IMR-90 (cell line): ENCODE data around the gene PCIF1. TPM values are rescaled to one million over a fixed set of nuclear protein-coding genes. Genes with fewer than 3 reads are reported as not detected.

Experiments used
- ATAC-seq: fragments of 200-7000 bp; cut with Tn5 transposase; 2 replicates; pipeline ENCODE4 v1.9.1; 2020; ENCODE audit warnings: low read depth, mild to moderate bottlenecking, moderate library complexity
- BruUV-seq: library from RNA; stranded (reverse); fragments of 400-500 nt; replicated peaks from 2 replicates; lab custom pipeline; 2021; lab: Mats Ljungman, UMichigan
- CTCF ChIA-PET: fragments of 300-600 bp; formaldehyde crosslinking; extraction: SDS; loops from one replicate; lab custom pipeline; 2021; ENCODE audit warnings: antibody characterized with exemption; lab: Yijun Ruan, JAX
- POLR2A ChIA-PET: fragments of 300-600 bp; sonication (Branson Sonifier 250); formaldehyde crosslinking; loops from one replicate; lab custom pipeline; 2022; ENCODE audit warnings: antibody characterized with exemption; ENCODE audit not compliant: unreplicated experiment; lab: Charles Lee
- DNase-seq: peaks from one replicate; pipeline ENCODE4 v3.0.0; 2013
- H2AFZ ChIP-seq: replicated peaks from 2 replicates; pipeline ENCODE3; 2013; ENCODE audit warnings: low read length, mild to moderate bottlenecking; ENCODE audit not compliant: poor library complexity
- H2AK5ac ChIP-seq: 2 replicates; pipeline ENCODE4 v1.6.1; 2013; ENCODE audit warnings: low read depth, low read length, inconsistent platforms
- H2AK9ac ChIP-seq: replicated peaks from 2 replicates; pipeline ENCODE3; 2013; ENCODE audit warnings: mild to moderate bottlenecking, low read depth, low read length, moderate library complexity; ENCODE audit not compliant: poor library complexity
- H2BK120ac ChIP-seq: 2 replicates; pipeline ENCODE4 v1.6.1; 2013; ENCODE audit warnings: low read depth, low read length, inconsistent platforms
- H2BK15ac ChIP-seq: 3 replicates; pipeline ENCODE4 v1.6.1; 2013; ENCODE audit warnings: low read depth, low read length, inconsistent platforms
- H2BK20ac ChIP-seq: 2 replicates; pipeline ENCODE4 v1.6.1; 2013; ENCODE audit warnings: low read depth, mild to moderate bottlenecking, inconsistent platforms, low read length, moderate library complexity
- H2BK5ac ChIP-seq: 2 replicates; pipeline ENCODE4 v1.6.1; 2013; ENCODE audit warnings: mild to moderate bottlenecking, low read depth, low read length, inconsistent platforms; ENCODE audit not compliant: poor library complexity, severe bottlenecking
- H3K14ac ChIP-seq: replicated peaks from 2 replicates; pipeline ENCODE4 v1.6.1; 2013; ENCODE audit warnings: low read depth, low read length, inconsistent platforms
- H3K18ac ChIP-seq: 2 replicates; pipeline ENCODE4 v1.6.1; 2013; ENCODE audit warnings: low read depth, low read length, control low read depth
- H3K23ac ChIP-seq: 2 replicates; pipeline ENCODE4 v1.6.1; 2013; ENCODE audit warnings: low read depth, low read length, inconsistent platforms
- H3K27ac ChIP-seq: 2 replicates; pipeline ENCODE4 v1.5.1; 2013; ENCODE audit warnings: mild to moderate bottlenecking, control low read depth, low read length; ENCODE audit not compliant: insufficient read depth
- H3K27me3 ChIP-seq: 2 replicates; pipeline ENCODE4 v1.6.1; 2013; ENCODE audit warnings: low read length; ENCODE audit not compliant: control insufficient read depth, insufficient read depth
- H3K36me3 ChIP-seq: 2 replicates; pipeline ENCODE4 v1.6.1; 2013; ENCODE audit warnings: low read length, mixed read lengths; ENCODE audit not compliant: control insufficient read depth, insufficient read depth
- H3K4ac ChIP-seq: 2 replicates; pipeline ENCODE4 v1.6.1; 2013; ENCODE audit warnings: low read depth, low read length, inconsistent platforms
- H3K4me1 ChIP-seq: 2 replicates; pipeline ENCODE4 v1.6.1; 2013; ENCODE audit warnings: low read length, mixed read lengths; ENCODE audit not compliant: control insufficient read depth, insufficient read depth
- H3K4me2 ChIP-seq: 2 replicates; pipeline ENCODE4 v1.6.1; 2013; ENCODE audit warnings: low read depth, mild to moderate bottlenecking, control low read depth, low read length, moderate library complexity
- H3K4me3 ChIP-seq: 2 replicates; pipeline ENCODE4 v1.5.1; 2013; ENCODE audit warnings: low read depth, mild to moderate bottlenecking, control low read depth, low read length, moderate library complexity; ENCODE audit not compliant: insufficient read depth
- H3K56ac ChIP-seq: 2 replicates; pipeline ENCODE4 v1.6.1; 2013; ENCODE audit warnings: low read length, inconsistent platforms; ENCODE audit not compliant: insufficient read depth; ENCODE audit errors: extremely low read depth
- H3K79me1 ChIP-seq, 2 experiments: 2 replicates each; pipeline ENCODE4 v1.6.1; 2013; ENCODE audit warnings: low read length in 2 of 2, inconsistent platforms in 1 of 2, low read depth in 1 of 2
- H3K9ac ChIP-seq: 2 replicates; pipeline ENCODE4 v1.6.1; 2013; ENCODE audit warnings: low read depth, low read length, control low read depth
- H3K9me1 ChIP-seq: 2 replicates; pipeline ENCODE4 v1.6.1; 2013; ENCODE audit warnings: low read length, inconsistent platforms; ENCODE audit not compliant: insufficient read depth
- H3K9me3 ChIP-seq: 2 replicates; pipeline ENCODE4 v1.6.1; 2013; ENCODE audit warnings: low read length; ENCODE audit not compliant: control insufficient read depth, insufficient read depth
- H4K20me1 ChIP-seq: 2 replicates; pipeline ENCODE4 v1.6.1; 2013; ENCODE audit warnings: low read length, inconsistent platforms; ENCODE audit not compliant: insufficient read depth
- H4K5ac ChIP-seq: 2 replicates; pipeline ENCODE4 v1.6.1; 2013; ENCODE audit warnings: mild to moderate bottlenecking, low read depth, low read length, control low read depth
- H4K8ac ChIP-seq, 2 experiments: 2 replicates each; pipeline ENCODE4 v1.6.1; 2013; ENCODE audit warnings: low read depth in 2 of 2, low read length in 2 of 2, control low read depth in 1 of 2, inconsistent platforms in 1 of 2
- H4K91ac ChIP-seq: 2 replicates; pipeline ENCODE4 v1.6.1; 2013; ENCODE audit warnings: low read depth, low read length, inconsistent platforms; ENCODE audit not compliant: insufficient read depth
- NFE2L2 ChIP-seq: fragments of 150-350 bp; IDR thresholded peaks from 2 replicates; pipeline ENCODE4 v1.6.1; 2016; ENCODE audit warnings: low read depth, mild to moderate bottlenecking, low read length
- WGBS, 2 experiments: methylation state at CpG; one replicate each; pipeline versions ENCODE4 v1.1.5 to v1.1.7; 2013; ENCODE audit warnings: missing lambda C conversion rate in 2 of 2; ENCODE audit not compliant: insufficient read length in 1 of 2; ENCODE audit errors: extremely low coverage in 2 of 2; 5-methylcytosine and 5-hydroxymethylcytosine counted together
- dilution Hi-C: fragments of 300-500 bp; cut with HindIII; formaldehyde crosslinking; loops from one replicate; pipeline ENCODE4 v1.14.3; 2018; ENCODE audit warnings: low sequenced_read_pairs; ENCODE audit not compliant: unreplicated experiment
- in situ Hi-C: fragments of 300-500 bp; cut with MboI; formaldehyde crosslinking; loops from 3 replicates; pipeline ENCODE4 v1.14.3; 2019; ENCODE audit warnings: low sequenced_read_pairs, inconsistent platforms, mixed read lengths
- intact Hi-C: fragments of 100-400 bp; cut with micrococcal nuclease; formaldehyde crosslinking; loops from 2 replicates; pipeline ENCODE4 v1.10.0; 2022
- polyA plus RNA-seq, 3 experiments: library from polyadenylated mRNA; depleted of rRNA; stranded (reverse); fragments of >200 nt; gene quantifications; 2 replicates each; pipeline ENCODE4 v1.2.3, GENCODE V29; 2012; ENCODE audit warnings: low replicate concordance in 1 of 3
- total RNA-seq: library from RNA; depleted of rRNA; stranded (reverse); fragments of >200 nt; gene quantifications from 2 replicates; pipeline ENCODE4 v1.2.3, GENCODE V29; 2012

Gene PCIF1
- total and polyA plus RNA-seq, 2 of the 4 experiments (the other 2 are of a cell fraction): 5.4 to 18.3 TPM

- dilution Hi-C loops: no loop called here
Observed at GRCh38 chr20:45946149-45946970, 11.9 kb downstream of the PCIF1 start.

More at GRCh38 chr20:45946149-45946970, 11.9 kb downstream of the PCIF1 start:
- Histone ChIP-seq H3K4me1 (no peaks in the 10 kb centered on the region), H2AFZ (no peak overlapping the region), H4K91ac (no peak overlapping the region), H2BK20ac (no peak overlapping the region), H3K4ac (no peak overlapping the region), H3K23ac (no peak overlapping the region), H3K4me3 (no peak overlapping the region), H3K9me3 (no peaks in the 10 kb centered on the region), H3K27ac (no peak overlapping the region), H2AK5ac (no peak overlapping the region), H3K14ac (no peak overlapping the region), H2AK9ac (no peak overlapping the region), H3K36me3 (peaks cover 84% of the 10 kb centered on the region), H3K79me1 (no peaks in the 10 kb centered on the region; a peak in 1 of 4 replicates), H2BK5ac (no peak overlapping the region), H3K4me2 (no peak overlapping the region), H3K18ac (no peak overlapping the region), H4K20me1 (peaks cover 7% of the 10 kb centered on the region; the same call in 1 of the 2 replicates), H3K9ac (no peak overlapping the region), H3K27me3 (no peaks in the 10 kb centered on the region), H4K5ac (no peak overlapping the region), H3K9me1 (0 out of 2 replicates have a peak, but pooled peaks cover 3% of the 10 kb centered on the region), H4K8ac (no peak overlapping the region), H2BK15ac (no peak overlapping the region), H2BK120ac (no peak overlapping the region), H3K56ac (no peak overlapping the region)
- no TSS peak for BruUV-seq
- intact Hi-C loops (no loop called here), in situ Hi-C loops (no loop called here)
- ChIA-PET POLR2A (no interaction called here), CTCF (interaction anchor here (0.6 kb wide), 1 partner anchor 24 kb away, joined by 4 read pairs; no protein-coding TSS in a partner anchor)
- WGBS, 2 experiments: 95% methylated on average over 7 of the region's 20 CpGs; no CpG with 5 or more reads in 1 of the 2 experiments
- DNase-seq (no peak), ATAC-seq (no peak)
- TF ChIP-seq NFE2L2: no peak
